ENCODE measurements around the gene UTRN. TPM values are rescaled to one million over a fixed set of nuclear protein-coding genes. Genes with fewer than 3 reads are reported as not detected.

The UTRN gene
- total RNA-seq, 4 donors from 2014 or later, result 98.6 to 112 (median 102) TPM

GRCh38 chr6:144248476-144249301, 36.4 kb upstream of the UTRN start:
- intact Hi-C loops (cut with DNase I), result no loop called here
- TF ChIP-seq EP300 (IDR thresholded peaks at IDR 0.05) (no peak), POLR2AphosphoS5 (IDR thresholded peaks at IDR 0.05) (no peak), POLR2A (IDR thresholded peaks at IDR 0.05; ENCODE audit: low read depth) (no peak), CTCF (IDR thresholded peaks at IDR 0.05) (no peak)
- DNase-seq (ENCODE audit: extremely low spot score), result no peak
- Histone ChIP-seq H3K4me1 (no peaks in the 10 kb centered on the region), H3K27me3 (no peaks in the 10 kb centered on the region), H3K27ac (replicated peaks in 1 of 4) (no peak overlapping the region), H3K9me3 (peaks cover 0 to 9% (median 0%) of the 10 kb centered on the region in 4 donors), H3K4me3 (no peak overlapping the region), H3K36me3 (no peaks in the 10 kb centered on the region)
- WGBS, result 57% methylated on average over 3 of the region's 3 CpGs

GRCh38 chr6:144250276-144250675, 34.9 kb upstream of the UTRN start:
- 86% methylated on average over 3 of the region's 3 CpGs for WGBS
- H3K9me3 ChIP-seq, result peaks cover 0 to 9% (median 0%) of the 10 kb centered on the region in 4 donors

GRCh38 chr6:144252259-144252658, 32.9 kb upstream of the UTRN start:
- Histone ChIP-seq H3K4me1 (no peaks in the 10 kb centered on the region), H3K27me3 (no peaks in the 10 kb centered on the region), H3K27ac (replicated peaks in 1 of 4) (no peak overlapping the region), H3K9me3 (no peaks in the 10 kb centered on the region), H3K4me3 (no peak overlapping the region), H3K36me3 (no peaks in the 10 kb centered on the region)
- DNase-seq (ENCODE audit: extremely low spot score), result no peak
- intact Hi-C loops (cut with DNase I), result no loop called here
- no peak for TF ChIP-seq POLR2A (IDR thresholded peaks at IDR 0.05; ENCODE audit: low read depth)
- peak in 1 of 2 donors; percentile 4 for TF ChIP-seq POLR2AphosphoS5 (IDR thresholded peaks at IDR 0.05)

More at GRCh38 chr6:144250276-144250675, 34.9 kb upstream of the UTRN start:
- Histone ChIP-seq H3K4me1 (no peaks in the 10 kb centered on the region), H3K27me3 (no peaks in the 10 kb centered on the region), H3K27ac (replicated peaks in 1 of 4) (no peak overlapping the region), H3K36me3 (no peaks in the 10 kb centered on the region), H3K4me3 (no peak overlapping the region)
- intact Hi-C loops (cut with DNase I), result no loop called here
- DNase-seq (ENCODE audit: extremely low spot score), result no peak
- TF ChIP-seq POLR2A (IDR thresholded peaks at IDR 0.05; ENCODE audit: low read depth) (no peak), EP300 (IDR thresholded peaks at IDR 0.05) (no peak), POLR2AphosphoS5 (IDR thresholded peaks at IDR 0.05) (no peak), CTCF (IDR thresholded peaks at IDR 0.05) (no peak)

- no peak overlapping the region for H3K4me3 ChIP-seq
- H3K36me3 ChIP-seq, result no peaks in the 10 kb centered on the region
- no peaks in the 10 kb centered on the region for H3K9me3 ChIP-seq
- no peak overlapping the region for H3K27ac ChIP-seq (replicated peaks in 1 of 4)
- peaks cover 6 to 12% (median 11%) of the 10 kb centered on the region in 4 donors for H3K4me1 ChIP-seq
- DNase-seq (ENCODE audit: extremely low spot score), result no peak
- H3K27me3 ChIP-seq, result no peaks in the 10 kb centered on the region
- intact Hi-C loops (cut with DNase I), result no loop called here
- TF ChIP-seq CTCF (IDR thresholded peaks at IDR 0.05) (no peak), EP300 (IDR thresholded peaks at IDR 0.05) (no peak), POLR2A (IDR thresholded peaks at IDR 0.05; ENCODE audit: low read depth) (no peak), POLR2AphosphoS5 (IDR thresholded peaks at IDR 0.05) (no peak)
- 33% methylated on average over 2 of the region's 2 CpGs for WGBS
These were observed 25.1 kb upstream of the UTRN start for GRCh38 chr6:144259986-144260385.

- WGBS, result 92% methylated on average over 10 of the region's 10 CpGs
- intact Hi-C loops (cut with DNase I), result no loop called here
- Histone ChIP-seq H3K27ac (replicated peaks in 1 of 4) (no peak overlapping the region), H3K27me3 (no peaks in the 10 kb centered on the region), H3K9me3 (no peaks in the 10 kb centered on the region), H3K36me3 (no peaks in the 10 kb centered on the region), H3K4me1 (peaks cover 17 to 29% (median 27%) of the 10 kb centered on the region in 4 donors), H3K4me3 (no peak overlapping the region)
- DNase-seq (ENCODE audit: extremely low spot score), result no peak
- TF ChIP-seq POLR2AphosphoS5 (IDR thresholded peaks at IDR 0.05) (no peak), CTCF (IDR thresholded peaks at IDR 0.05) (no peak), POLR2A (IDR thresholded peaks at IDR 0.05; ENCODE audit: low read depth) (no peak), EP300 (IDR thresholded peaks at IDR 0.05) (no peak)
These were observed 22.4 kb upstream of the UTRN start for GRCh38 chr6:144262470-144263369.

Measured in esophagus muscularis mucosa (tissue), 4 donors.